ENCODE data around the gene HOXA9.

GRCh38 chr7:27124902-27125689, 40.2 kb downstream of the HOXA9 start:
- no peak for TF ChIP-seq CTCF (conservative IDR thresholded peaks at IDR 0.05; ENCODE audit: low read depth, low read length)
- no peak for TF ChIP-seq SMC3 (IDR thresholded peaks at IDR 0.05; ENCODE audit: low read depth, low read length)
- no peak for TF ChIP-seq MAZ (IDR thresholded peaks at IDR 0.05; ENCODE audit: borderline replicate concordance, low read depth, low read length)
- no peak for TF ChIP-seq RFX5 (IDR thresholded peaks at IDR 0.05; ENCODE audit: low read depth, low read length)
- TF ChIP-seq RAD21 (IDR thresholded peaks at IDR 0.05; ENCODE audit: low read length) = no peak
- TF ChIP-seq ELK1 (IDR thresholded peaks at IDR 0.05; ENCODE audit: borderline replicate concordance, low read depth, low read length) = no peak
- no peak; the same call in 1 of the 2 replicates for TF ChIP-seq CHD1 (IDR thresholded peaks at IDR 0.05; ENCODE audit: low read depth, low read length)
- TF ChIP-seq RCOR1 (IDR thresholded peaks at IDR 0.05; ENCODE audit: insufficient replicate concordance, low read length) = no peak
- TF ChIP-seq POLR2A (IDR thresholded peaks at IDR 0.05; ENCODE audit: low read depth, low read length) = no peak; the same call in 1 of the 2 replicates
- no peak for TF ChIP-seq FOS (IDR thresholded peaks at IDR 0.05; ENCODE audit: low read depth, low read length)
- TF ChIP-seq CEBPB (IDR thresholded peaks at IDR 0.05; ENCODE audit: low read depth, low read length) = no peak
- TF ChIP-seq BHLHE40 (IDR thresholded peaks at IDR 0.05; ENCODE audit: low read depth, low read length) = no peak
- TF ChIP-seq USF2 (IDR thresholded peaks at IDR 0.05; ENCODE audit: low read depth, low read length) = no peak

Data from IMR-90 (cell line).